Small intestine (tissue), 7 donors: ENCODE results near the gene PPP1R14B. TPM values are rescaled to one million over a fixed set of nuclear protein-coding genes. Genes with fewer than 3 reads are reported as not detected.

Experiments used
- DNase-seq, 2 donors: peaks; one replicate each; pipeline versions ENCODE4 v3.0.0 to v3.0.0-alpha.2; 2013
- FAIRE-seq: peaks from 2 replicates; lab custom pipeline; 2012; peaks lifted over from hg19 to GRCh38; lab: Jason Lieb, UNC
- H3K27ac ChIP-seq, 3 donors: one replicate each; pipeline ENCODE4 v1.5.1; 2013; ENCODE audit warnings: low read length in 2 of 3, mild to moderate bottlenecking in 2 of 3, control low read depth in 1 of 3, inconsistent platforms in 1 of 3, low read depth in 1 of 3, moderate library complexity in 1 of 3
- H3K27me3 ChIP-seq, 3 donors: one replicate each; pipeline ENCODE4 v1.6.1; 2013; ENCODE audit warnings: low read length in 3 of 3, inconsistent platforms in 1 of 3; ENCODE audit not compliant: control insufficient read depth in 3 of 3, insufficient read depth in 3 of 3
- H3K36me3 ChIP-seq, 3 donors: one replicate each; pipeline ENCODE4 v1.6.1; 2013; ENCODE audit warnings: low read length in 3 of 3, inconsistent platforms in 1 of 3, low read depth in 1 of 3, mild to moderate bottlenecking in 1 of 3, moderate library complexity in 1 of 3; ENCODE audit not compliant: control insufficient read depth in 3 of 3, insufficient read depth in 2 of 3
- H3K4me1 ChIP-seq, 3 donors: one replicate each; pipeline ENCODE4 v1.6.1; 2013; ENCODE audit warnings: low read length in 2 of 3, inconsistent platforms in 1 of 3, low read depth in 1 of 3, mild to moderate bottlenecking in 1 of 3, moderate library complexity in 1 of 3; ENCODE audit not compliant: control insufficient read depth in 3 of 3, insufficient read depth in 2 of 3
- H3K4me3 ChIP-seq, 3 donors: one replicate each; pipeline ENCODE4 v1.5.1; 2013; ENCODE audit warnings: low read length in 3 of 3, control low read depth in 1 of 3, inconsistent platforms in 1 of 3, low read depth in 1 of 3, mild to moderate bottlenecking in 1 of 3, moderate library complexity in 1 of 3
- H3K9me3 ChIP-seq, 2 donors: one replicate each; pipeline ENCODE4 v1.6.1; 2013; ENCODE audit warnings: low read depth in 1 of 2, low read length in 1 of 2; ENCODE audit not compliant: control insufficient read depth in 2 of 2, insufficient read depth in 1 of 2
- WGBS, 3 donors: extraction: QIAGEN DNeasy Blood & Tissue Kit; methylation state at CpG; one replicate each; pipeline ENCODE4 v1.1.7; 2013; 5-methylcytosine and 5-hydroxymethylcytosine counted together
- polyA plus RNA-seq, 4 donors: library from polyadenylated mRNA; stranded (reverse) in 3 of 4; unstranded in 1 of 4; fragments of 200-250 nt in 3 of 4; fragments of 120-200 nt in 1 of 4; gene quantifications; one replicate each; pipeline versions ENCODE4 v1.2.1 to v1.2.3, GENCODE V29; 2013
- donor health status: healthy with polysubstance abuse.
- donor health status: control.
- donor health status: control.
- donor health status: Bipolar disorder and iron deficiency.
- donor health status: healthy.

Gene PPP1R14B
- polyA plus RNA-seq, 4 donors, result 46.9 to 161 (median 143) TPM

DNA sequence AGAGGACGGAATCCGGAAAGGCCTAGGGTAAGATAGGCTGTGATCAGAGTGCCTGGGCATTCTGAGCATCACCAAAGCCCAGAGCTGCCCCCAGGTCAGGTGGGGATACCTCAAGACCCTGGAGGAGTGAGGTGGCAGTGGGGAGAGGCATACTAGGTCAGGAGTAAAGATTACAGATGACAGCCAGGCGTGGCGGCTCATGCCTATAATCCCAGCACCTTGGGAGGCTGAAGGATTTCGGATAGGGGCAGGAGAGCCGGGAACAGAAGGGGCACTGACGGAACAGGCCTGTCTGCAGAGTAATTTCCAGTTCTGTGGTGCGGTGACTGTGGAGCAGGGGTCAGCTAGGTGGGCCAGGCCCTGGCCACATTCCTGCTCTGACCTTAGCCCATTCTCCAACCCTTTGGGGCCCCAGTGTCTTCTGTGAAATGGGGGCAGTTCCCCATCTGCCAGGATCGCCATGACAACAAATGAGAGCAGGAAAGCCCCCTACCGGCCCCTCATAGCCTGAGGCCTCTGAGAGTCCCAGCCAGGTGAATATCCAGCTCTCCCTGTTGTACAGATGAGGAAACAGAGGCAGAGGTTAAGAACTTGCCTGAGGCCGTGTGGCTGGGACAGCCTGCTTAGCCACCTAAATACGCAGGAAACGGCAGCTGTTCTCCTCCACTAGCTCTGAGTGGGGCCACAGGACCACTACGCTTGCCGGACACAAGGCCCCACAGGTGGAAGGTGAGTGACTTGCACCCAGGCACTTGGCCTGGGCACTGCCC lies 28.5 kb upstream of the PPP1R14B start:
- no peak for FAIRE-seq
- H3K9me3 ChIP-seq, result no peaks in the 10 kb centered on the region
- peaks cover 7 to 57% (median 10%) of the 10 kb centered on the region in 3 donors for H3K36me3 ChIP-seq
- no peaks in the 10 kb centered on the region for H3K27me3 ChIP-seq
- H3K4me1 ChIP-seq, result peaks cover 0 to 23% (median 2%) of the 10 kb centered on the region in 3 donors
- H3K27ac ChIP-seq, result no peak overlapping the region
- 91 to 95% (median 94%) methylated on average over 15 of the region's 15 CpGs for WGBS, 3 donors
- no peak overlapping the region for H3K4me3 ChIP-seq
- DNase-seq, result no peak

DNA sequence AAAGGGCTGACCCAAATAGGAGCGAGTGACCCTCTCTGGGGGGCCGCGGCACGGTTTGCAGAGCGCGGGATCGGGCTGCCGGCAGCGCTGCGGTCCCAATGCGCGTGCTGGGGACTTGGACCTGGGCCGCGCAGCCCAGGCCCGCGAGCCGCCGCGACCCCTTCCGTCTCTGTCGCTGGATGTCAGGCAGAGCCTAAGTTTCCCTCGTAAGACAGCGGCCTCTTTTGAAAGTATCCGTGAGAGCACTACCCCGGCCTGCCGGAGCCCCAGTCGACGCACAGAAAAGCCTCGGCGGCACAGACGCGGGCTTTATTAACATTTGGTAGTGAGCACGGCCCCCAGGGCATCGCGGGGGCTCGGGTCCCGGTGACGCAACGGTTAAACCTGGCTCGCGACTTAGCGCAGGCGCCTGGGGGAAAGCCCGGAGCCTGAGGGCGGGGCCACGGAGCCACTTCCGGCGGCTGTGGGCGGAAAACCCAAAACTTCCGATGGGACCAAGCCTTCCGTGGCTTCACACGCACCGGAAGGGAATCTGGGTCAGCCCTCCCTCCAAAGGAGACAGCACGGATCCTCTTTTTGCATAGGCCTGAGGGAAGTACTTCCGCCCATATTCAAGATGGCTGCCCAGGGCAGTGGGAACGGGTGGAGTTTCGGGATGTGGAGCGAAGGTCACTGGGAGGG lies 22.9 kb upstream of the PPP1R14B start:
- no peaks in the 10 kb centered on the region for H3K27me3 ChIP-seq
- peaks cover 4 to 56% (median 13%) of the 10 kb centered on the region in 3 donors for H3K36me3 ChIP-seq
- H3K9me3 ChIP-seq, result no peaks in the 10 kb centered on the region
- DNase-seq (peak; percentile 99), FAIRE-seq (no peak)
- WGBS, 3 donors, result 0% methylated on average over 48 to 58 of the region's 58 CpGs
- H3K4me3 ChIP-seq, result peak overlapping the region; percentile 59 to 65 (median 59)
- peaks cover 0 to 39% (median 4%) of the 10 kb centered on the region in 3 donors for H3K4me1 ChIP-seq
- H3K27ac ChIP-seq, result peak overlapping the region; percentile 83 to 92 (median 87)

DNA sequence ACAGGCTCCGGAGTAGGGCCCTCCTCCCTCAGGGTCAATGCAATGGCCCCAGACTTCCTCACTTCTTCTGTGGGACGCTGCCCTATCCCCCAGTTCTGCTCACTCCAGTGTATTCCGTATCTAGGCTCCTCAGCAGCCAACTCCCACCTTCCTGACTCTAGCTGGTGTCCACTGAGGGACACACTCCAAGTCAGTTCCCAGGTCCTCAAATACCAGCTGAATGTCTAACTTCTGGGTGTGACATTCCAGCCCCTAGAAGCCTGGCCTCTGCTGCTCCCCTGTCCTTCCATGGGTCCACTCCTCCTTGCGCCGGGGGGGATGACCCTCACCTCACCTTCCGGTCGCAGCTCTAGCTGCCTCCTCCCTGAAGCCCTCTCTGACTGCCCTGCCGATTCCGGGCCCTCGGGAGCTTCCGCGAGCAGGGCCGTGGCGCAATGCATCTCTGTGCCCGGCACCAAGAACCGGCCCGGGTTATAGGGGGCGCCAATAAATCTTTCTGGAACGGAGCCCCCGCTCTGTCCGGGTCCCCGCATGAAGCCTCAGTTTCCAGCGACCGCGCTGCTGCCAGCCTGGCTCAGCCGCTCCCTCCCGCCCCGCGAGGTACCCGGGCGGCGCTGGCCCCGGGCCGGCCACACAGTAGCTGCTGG lies 22.3 kb upstream of the PPP1R14B start:
- no peaks in the 10 kb centered on the region for H3K27me3 ChIP-seq
- 1% methylated on average over 30 to 34 of the region's 34 CpGs for WGBS, 3 donors
- peak; percentile 59 to 66 for DNase-seq
- peak overlapping the region; percentile 44 to 59 (median 59) for H3K4me3 ChIP-seq
- H3K4me1 ChIP-seq, result peaks cover 0 to 39% (median 4%) of the 10 kb centered on the region in 3 donors
- H3K9me3 ChIP-seq, result no peaks in the 10 kb centered on the region
- H3K36me3 ChIP-seq, result peaks cover 4 to 62% (median 18%) of the 10 kb centered on the region in 3 donors
- FAIRE-seq, result no peak
- H3K27ac ChIP-seq, result peak overlapping the region; percentile 83 to 87 (median 84)

DNA sequence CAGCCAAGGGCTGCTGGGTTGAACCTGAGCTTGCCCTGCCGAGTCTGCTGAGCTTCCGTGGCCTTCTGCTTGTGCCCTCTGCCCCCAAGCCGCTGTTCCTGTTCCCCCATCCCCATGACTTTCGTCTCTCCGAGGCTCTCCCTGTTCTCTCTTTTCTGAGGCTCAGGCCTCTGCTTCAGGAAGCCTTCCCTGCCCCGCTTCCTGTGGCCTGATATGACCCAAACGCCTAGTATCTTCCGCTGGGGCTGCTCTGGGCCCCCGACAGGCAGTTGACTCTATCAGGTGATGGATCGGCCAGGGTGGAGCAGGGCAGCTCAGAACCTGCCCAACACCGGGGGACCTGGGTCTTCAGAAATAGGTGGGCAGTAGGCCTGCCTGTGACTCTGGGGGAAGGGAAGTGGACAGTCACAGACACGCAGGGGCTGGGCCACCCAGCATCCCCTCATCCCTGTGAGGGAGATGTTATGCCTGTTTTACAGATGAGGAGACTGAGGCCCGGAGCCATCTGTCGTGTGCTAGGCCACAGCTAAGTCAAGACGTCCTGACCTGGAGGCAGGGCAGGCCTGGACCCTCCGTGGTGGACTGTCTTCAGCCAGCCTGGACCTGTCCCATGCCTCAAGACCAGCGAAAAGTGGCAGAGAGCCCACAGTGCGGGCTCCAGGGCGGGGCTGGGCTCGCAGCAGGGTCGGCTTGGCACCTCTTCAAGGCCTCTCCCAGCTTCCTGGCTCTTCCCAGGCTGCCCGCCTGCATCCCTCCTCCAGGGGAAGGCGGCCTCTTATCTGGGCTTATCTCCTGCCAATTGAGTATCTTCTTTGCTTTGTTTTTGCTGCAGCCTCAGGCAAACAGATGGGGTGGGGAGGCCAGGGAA lies 21.5 kb upstream of the PPP1R14B start:
- Histone ChIP-seq H3K27me3 (no peaks in the 10 kb centered on the region), H3K4me1 (peaks cover 0 to 32% (median 4%) of the 10 kb centered on the region in 3 donors), H3K9me3 (no peaks in the 10 kb centered on the region), H3K36me3 (peaks cover 8 to 65% (median 23%) of the 10 kb centered on the region in 3 donors), H3K4me3 (peak overlapping the region in 1 of 3 donors; percentile 44), H3K27ac (peak overlapping the region; percentile 83 to 87 (median 84))
- FAIRE-seq (no peak), DNase-seq (peak in 1 of 2 donors; percentile 71)
- WGBS, 3 donors, result 22 to 32% (median 32%) methylated on average over 19 to 23 of the region's 23 CpGs

DNA sequence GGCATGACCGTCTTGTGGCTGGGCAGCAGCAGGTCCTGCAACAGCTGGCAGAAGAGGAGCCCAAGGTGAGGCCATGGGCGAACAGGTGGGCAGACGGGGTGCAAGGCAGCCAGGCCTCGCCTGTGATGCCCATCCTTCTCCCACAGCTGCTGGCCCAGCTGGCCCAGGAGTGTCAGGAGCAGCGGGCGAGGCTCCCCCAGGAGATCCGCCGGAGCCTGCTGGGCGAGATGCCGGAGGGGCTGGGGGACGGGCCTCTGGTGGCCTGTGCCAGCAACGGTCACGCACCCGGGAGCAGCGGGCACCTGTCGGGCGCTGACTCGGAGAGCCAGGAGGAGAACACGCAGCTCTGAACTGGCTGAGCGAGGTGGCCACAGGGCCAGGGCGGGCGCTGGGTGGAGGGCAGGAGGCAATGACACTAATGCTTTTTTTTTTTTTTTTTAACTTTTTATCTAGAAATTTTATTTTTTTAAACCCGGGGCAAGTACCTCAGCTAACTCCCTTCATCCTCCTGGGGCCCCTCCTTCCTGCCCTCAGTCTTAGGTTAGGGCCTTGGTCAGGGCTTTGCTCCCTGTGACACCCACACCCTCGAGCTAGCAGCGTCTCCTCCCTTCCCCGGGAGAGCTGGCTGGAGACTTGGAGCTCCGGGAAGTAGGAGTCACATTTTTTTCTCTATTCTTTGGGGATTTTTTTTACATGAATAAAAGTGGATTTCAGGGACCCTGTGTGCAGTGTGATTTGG lies 20.6 kb upstream of the PPP1R14B start:
- 34 to 69% (median 49%) methylated on average over 25 to 27 of the region's 27 CpGs for WGBS, 3 donors
- Histone ChIP-seq H3K4me1 (peaks cover 0 to 24% (median 4%) of the 10 kb centered on the region in 3 donors), H3K36me3 (peaks cover 14 to 71% (median 32%) of the 10 kb centered on the region in 3 donors), H3K27ac (peak overlapping the region in 2 of 3 donors; percentile 84 to 87), H3K4me3 (no peak overlapping the region), H3K9me3 (no peaks in the 10 kb centered on the region), H3K27me3 (no peaks in the 10 kb centered on the region)
- no peak for FAIRE-seq
- peak in 1 of 2 donors; percentile 64 for DNase-seq

DNA sequence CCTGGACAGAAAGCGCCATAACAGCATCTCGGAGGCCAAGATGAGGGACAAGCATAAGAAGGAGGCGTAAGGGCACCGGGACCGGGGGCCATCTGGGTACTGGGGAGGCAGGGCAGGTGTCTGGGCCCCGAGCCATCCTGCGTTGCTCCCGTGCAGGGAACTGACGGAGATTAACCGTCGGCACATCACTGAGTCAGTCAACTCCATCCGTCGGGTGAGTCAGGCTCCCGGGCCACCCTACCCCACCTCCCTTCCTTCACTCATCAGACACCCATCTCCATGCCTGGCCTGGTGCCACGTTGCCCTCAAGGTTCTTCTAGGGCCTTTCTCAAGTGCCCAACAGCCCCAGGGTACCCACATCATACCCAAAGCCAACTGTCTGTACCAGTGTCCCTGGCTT lies 19.6 kb upstream of the PPP1R14B start:
- no peaks in the 10 kb centered on the region for H3K27me3 ChIP-seq
- no peaks in the 10 kb centered on the region for H3K9me3 ChIP-seq
- H3K27ac ChIP-seq, result peak overlapping the region in 1 of 3 donors; percentile 25
- peaks cover 22 to 79% (median 38%) of the 10 kb centered on the region in 3 donors for H3K36me3 ChIP-seq
- H3K4me3 ChIP-seq, result no peak overlapping the region
- FAIRE-seq, result no peak
- 71 to 83% (median 76%) methylated on average over 15 of the region's 15 CpGs for WGBS, 3 donors
- DNase-seq, result no peak
- H3K4me1 ChIP-seq, result peaks cover 0 to 16% (median 2%) of the 10 kb centered on the region in 3 donors
